Parathyroid adenoma (tissue), 2 donors: ENCODE results near the gene MINDY4.

Experiments used
- H2AFZ ChIP-seq: fragments of 300-600 bp; sonication (generic); one replicate; pipeline ENCODE4 v1.7.0; 2017; ENCODE audit warnings: antibody characterized with exemption, mild to moderate bottlenecking
- H3K27ac ChIP-seq: fragments of 300-600 bp; sonication (generic); one replicate; pipeline ENCODE4 v1.7.0; 2017
- H3K27me3 ChIP-seq: fragments of 300-600 bp; sonication (generic); one replicate; pipeline ENCODE4 v1.7.0; 2017; ENCODE audit warnings: low read length; ENCODE audit not compliant: control insufficient read depth, insufficient read depth
- H3K36me3 ChIP-seq: fragments of 300-600 bp; sonication (generic); one replicate; pipeline ENCODE4 v1.7.0; 2017; ENCODE audit warnings: low read length; ENCODE audit not compliant: control insufficient read depth, insufficient read depth
- H3K4me1 ChIP-seq: fragments of 300-600 bp; sonication (generic); one replicate; pipeline ENCODE4 v1.7.0; 2017; ENCODE audit warnings: control low read depth
- H3K4me2 ChIP-seq: fragments of 300-600 bp; sonication (generic); one replicate; pipeline ENCODE4 v1.7.0; 2017; ENCODE audit warnings: low read length
- H3K4me3 ChIP-seq: fragments of 300-600 bp; sonication (generic); one replicate; pipeline ENCODE4 v1.7.0; 2017; ENCODE audit warnings: low read depth, low read length
- H3K79me2 ChIP-seq: fragments of 300-600 bp; sonication (generic); one replicate; pipeline ENCODE4 v1.7.0; 2017; ENCODE audit warnings: control low read depth
- H3K9ac ChIP-seq: fragments of 300-600 bp; sonication (generic); one replicate; pipeline ENCODE4 v1.7.0; 2017; ENCODE audit warnings: mild to moderate bottlenecking
- H3K9me3 ChIP-seq: fragments of 300-600 bp; sonication (generic); one replicate; pipeline ENCODE4 v1.7.0; 2017; ENCODE audit warnings: low read length; ENCODE audit not compliant: control insufficient read depth
- CTCF ChIP-seq: fragments of 300-600 bp; sonication (generic); IDR thresholded peaks from one replicate; pipeline ENCODE4 v1.7.0; 2017; ENCODE audit warnings: antibody characterized with exemption, mild to moderate bottlenecking
- donor health status: primary hyperparathyroidism.

Gene MINDY4

GRCh38 chr7:30877015-30877769 is 106.0 kb downstream of the MINDY4 start:
- H3K4me2 ChIP-seq = no peak overlapping the region
- H3K36me3 ChIP-seq = no peaks in the 10 kb centered on the region
- H3K27ac ChIP-seq = no peak overlapping the region
- no peak for TF ChIP-seq CTCF
- no peaks in the 10 kb centered on the region for H3K9me3 ChIP-seq
- H3K9ac ChIP-seq = no peak overlapping the region
- no peak overlapping the region for H2AFZ ChIP-seq
- no peaks in the 10 kb centered on the region for H3K4me1 ChIP-seq
- no peak overlapping the region for H3K4me3 ChIP-seq
- H3K79me2 ChIP-seq = no peaks in the 10 kb centered on the region
- H3K27me3 ChIP-seq = no peaks in the 10 kb centered on the region

- H3K4me3 ChIP-seq = no peak overlapping the region
- no peaks in the 10 kb centered on the region for H3K9me3 ChIP-seq
- H3K4me2 ChIP-seq = no peak overlapping the region
- no peaks in the 10 kb centered on the region for H3K4me1 ChIP-seq
- H3K27ac ChIP-seq = no peak overlapping the region
- TF ChIP-seq CTCF = no peak
- no peaks in the 10 kb centered on the region for H3K36me3 ChIP-seq
- no peak overlapping the region for H3K9ac ChIP-seq
- no peaks in the 10 kb centered on the region for H3K27me3 ChIP-seq
- H2AFZ ChIP-seq = no peak overlapping the region
- H3K79me2 ChIP-seq = no peaks in the 10 kb centered on the region
Measured at GRCh38 chr7:30877993-30878392, 106.8 kb downstream of the MINDY4 start.

GRCh38 chr7:30879139-30880124 is 108.2 kb downstream of the MINDY4 start:
- Histone ChIP-seq H3K27ac (no peak overlapping the region), H2AFZ (no peak overlapping the region), H3K4me2 (no peak overlapping the region), H3K9ac (no peak overlapping the region), H3K4me1 (no peaks in the 10 kb centered on the region), H3K79me2 (no peaks in the 10 kb centered on the region), H3K9me3 (no peaks in the 10 kb centered on the region), H3K36me3 (no peaks in the 10 kb centered on the region), H3K4me3 (no peak overlapping the region), H3K27me3 (no peaks in the 10 kb centered on the region)
- no peak for TF ChIP-seq CTCF

GRCh38 chr7:30880125-30880720 is 109.0 kb downstream of the MINDY4 start:
- Histone ChIP-seq H3K36me3 (no peaks in the 10 kb centered on the region), H3K4me2 (no peak overlapping the region), H3K4me1 (no peaks in the 10 kb centered on the region), H3K9ac (no peak overlapping the region), H3K27me3 (no peaks in the 10 kb centered on the region), H2AFZ (no peak overlapping the region), H3K4me3 (no peak overlapping the region), H3K79me2 (no peaks in the 10 kb centered on the region), H3K27ac (no peak overlapping the region), H3K9me3 (no peaks in the 10 kb centered on the region)
- no peak for TF ChIP-seq CTCF
